ENCODE results near the gene ABCC8.

DNA sequence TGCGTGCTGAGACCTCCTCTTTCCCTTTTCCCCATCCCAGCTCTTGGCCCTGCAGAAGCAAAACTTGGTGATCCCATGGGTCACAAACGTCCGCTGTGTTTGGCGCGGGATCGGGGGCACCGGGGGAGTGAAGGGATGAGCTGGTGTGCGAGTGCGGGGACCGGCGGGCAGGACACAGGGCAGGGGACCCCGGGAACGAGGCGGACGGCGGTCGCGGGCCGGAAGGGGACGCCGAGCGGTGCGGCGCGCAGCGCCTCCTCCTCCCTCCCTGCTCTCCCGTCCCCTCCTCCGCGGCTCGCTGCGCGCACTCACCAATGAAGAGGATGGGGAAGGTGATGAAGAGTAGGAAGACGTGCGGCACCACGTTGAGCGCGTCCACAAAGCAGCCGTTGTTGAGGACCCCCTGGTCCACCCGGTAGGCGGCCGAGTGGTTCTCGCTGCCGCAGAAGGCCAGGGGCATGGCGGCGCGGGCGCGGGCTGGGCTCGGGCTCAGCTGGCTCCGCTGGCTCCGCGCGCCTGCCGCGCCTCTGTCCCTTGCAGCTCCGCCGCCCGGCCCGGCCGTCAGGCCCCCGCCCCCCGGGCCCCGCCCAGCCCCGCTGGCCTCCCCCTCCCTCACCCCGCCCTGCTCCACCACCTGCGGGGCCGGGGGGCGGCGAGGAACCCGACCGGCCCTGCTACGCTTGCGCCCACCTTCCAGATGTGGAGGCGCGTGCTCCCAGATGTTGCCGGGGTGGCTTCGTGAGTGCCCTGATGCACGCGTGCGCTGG is at the start of gene ABCC8:
- TF ChIP-seq RARB (CRISPR knock-in tag; IDR thresholded peaks at IDR 0.05) = no peak
- no peak for TF ChIP-seq ZNF70 (CRISPR knock-in tag; IDR thresholded peaks at IDR 0.05)

Data from SK-N-SH treated with all-trans-retinoic acid at 6 μM for 48 hours (cell line).